Activated naive CD4-positive, alpha-beta T cell (primary cell): ENCODE results near the gene NEK10.
"Not testable (repeated sequence)": the region's sequence is repeated elsewhere in the genome, so short reads cannot be mapped to it uniquely, and the experiment has no call there.

Experiments used
- DNase-seq, 4 experiments: peaks; one replicate each; lab custom pipeline; 2025; lab: John Stamatoyannopoulos, UW

Gene NEK10

GRCh38 chr3:27368831-27369607, at the start of gene NEK10:
TSS of gene NEK10 (minus strand) at chr3:27369383. CDS start at chr3:27352882, 16,501 bp downstream.
- DNase-seq, result peak; percentile 71 to 88 (median 85)

- no peak for DNase-seq
Observed at GRCh38 chr3:27415202-27415601, 46.0 kb upstream of the NEK10 start.

- DNase-seq, result no peak
Observed at GRCh38 chr3:27392950-27393679, 23.9 kb upstream of the NEK10 start.

- DNase-seq, result not testable (repeated sequence)
Observed at GRCh38 chr3:27392414-27392813, 23.2 kb upstream of the NEK10 start.

GRCh38 chr3:27391796-27392195, 22.6 kb upstream of the NEK10 start:
- DNase-seq, result no peak

- no peak for DNase-seq
Observed at GRCh38 chr3:27387625-27388024, 18.4 kb upstream of the NEK10 start.

GRCh38 chr3:27385504-27385903, 16.3 kb upstream of the NEK10 start:
- no peak for DNase-seq

GRCh38 chr3:27384191-27384590, 15.0 kb upstream of the NEK10 start:
- no peak for DNase-seq

GRCh38 chr3:27380433-27381357, 11.5 kb upstream of the NEK10 start:
- DNase-seq, result no peak

GRCh38 chr3:27378331-27378730, 9.1 kb upstream of the NEK10 start:
- no peak for DNase-seq

- no peak for DNase-seq
Observed at GRCh38 chr3:27376109-27376772, 7.1 kb upstream of the NEK10 start.

GRCh38 chr3:27366062-27366591, 3.1 kb downstream of the NEK10 start:
- no peak for DNase-seq

GRCh38 chr3:27360113-27361078, 8.8 kb downstream of the NEK10 start:
- no peak for DNase-seq

- no peak for DNase-seq
Observed at GRCh38 chr3:27358372-27358771, 10.8 kb downstream of the NEK10 start.

- peak in 2 of 4 experiments; percentile 5 to 7 for DNase-seq
Observed at GRCh38 chr3:27357665-27358258, 11.4 kb downstream of the NEK10 start.

GRCh38 chr3:27356976-27357375, 12.2 kb downstream of the NEK10 start:
- no peak for DNase-seq

GRCh38 chr3:27354588-27355203, 14.5 kb downstream of the NEK10 start:
- no peak for DNase-seq

- DNase-seq, result no peak
Observed at GRCh38 chr3:27354161-27354560, 15.0 kb downstream of the NEK10 start.

- no peak for DNase-seq
Observed at GRCh38 chr3:27353221-27353620, 16.0 kb downstream of the NEK10 start.
